Upper lobe of left lung (tissue), 6 donors: ENCODE data around the gene GNPTAB. TPM values are rescaled to one million over a fixed set of nuclear protein-coding genes. Genes with fewer than 3 reads are reported as not detected.

ENCODE experiments used
- ATAC-seq, 2 donors: fragments of 200-7000 bp; cut with Tn5 transposase; one replicate each; pipeline ENCODE4 v1.9.1; 2022; ENCODE audit warnings: mild to moderate bottlenecking in 2 of 2, moderate library complexity in 2 of 2; ENCODE audit not compliant: low FRiP score in 2 of 2
- DNase-seq, 2 donors: peaks; one replicate each; pipeline ENCODE4 v3.0.0-alpha.2; 2019 to 2020
- H3K27ac ChIP-seq, 4 donors: fragments of 200-600 bp; sonication (generic); one replicate each; pipeline ENCODE4 v1.5.1; 2016 to 2019
- H3K27me3 ChIP-seq, 4 donors: fragments of 200-600 bp; sonication (generic); one replicate each; pipeline ENCODE4 v1.5.1; 2017 to 2019
- H3K36me3 ChIP-seq, 4 donors: fragments of 200-600 bp; sonication (generic); one replicate each; pipeline ENCODE4 v1.5.1; 2016 to 2019
- H3K4me1 ChIP-seq, 4 donors: fragments of 200-600 bp; sonication (generic); one replicate each; pipeline ENCODE4 v1.5.1; 2018 to 2019
- H3K4me3 ChIP-seq, 4 donors: fragments of 200-600 bp; sonication (generic); one replicate each; pipeline ENCODE4 v1.5.1; 2017 to 2019; ENCODE audit warnings: mild to moderate bottlenecking in 2 of 4, moderate library complexity in 1 of 4
- H3K9me3 ChIP-seq, 4 donors: fragments of 200-600 bp; sonication (generic); one replicate each; pipeline ENCODE4 v1.5.1; 2018 to 2019
- EP300 ChIP-seq, 4 donors: sonication (generic); formaldehyde crosslinking; IDR thresholded peaks; one replicate each; pipeline ENCODE4 v1.5.1; 2017; ENCODE audit warnings: antibody characterized with exemption in 4 of 4, control low read depth in 2 of 4
- POLR2A ChIP-seq, 4 donors: fragments of 450-650 bp; IDR thresholded peaks; one replicate each; pipeline ENCODE4 v1.5.1; 2016 to 2017; ENCODE audit warnings: antibody characterized with exemption in 4 of 4, mild to moderate bottlenecking in 2 of 4
- POLR2AphosphoS5 ChIP-seq, 2 donors: sonication (generic); formaldehyde crosslinking; IDR thresholded peaks; one replicate each; pipeline ENCODE4 v1.5.1; 2017; ENCODE audit warnings: antibody characterized with exemption in 2 of 2
- WGBS, 2 donors: methylation state at CpG; one replicate each; pipeline ENCODE4 v1.1.5; 2017 to 2018; 5-methylcytosine and 5-hydroxymethylcytosine counted together
- total RNA-seq, 6 donors: library from RNA; depleted of rRNA in 4 of 6; stranded (reverse); fragments of >200 nt in 4 of 6; gene quantifications; one replicate each; pipeline versions ENCODE4 v1.1.0 to v1.2.1, GENCODE V29; 2016 to 2021
- TF ChIP-seq, protein P1 (sequence below), 6 experiments: fragments of 450-650 bp in 4 of 6; fragments of 200-600 bp in 2 of 6; sonication (generic) in 2 of 6; IDR thresholded peaks; one replicate each; pipeline ENCODE4 v1.5.1; 2016 to 2019; ENCODE audit warnings: antibody characterized with exemption in 6 of 6
- donor health status: DM: no; HTN: no; CAD: no; lungs with moderate emphysema.
- donor health status: DM: no; HTN: yes; CAD: no; lungs with severe emphysema.

Gene GNPTAB
- total RNA-seq, 6 donors from 2014 or later: 45.8 to 73.3 (median 57.5) TPM

DNA sequence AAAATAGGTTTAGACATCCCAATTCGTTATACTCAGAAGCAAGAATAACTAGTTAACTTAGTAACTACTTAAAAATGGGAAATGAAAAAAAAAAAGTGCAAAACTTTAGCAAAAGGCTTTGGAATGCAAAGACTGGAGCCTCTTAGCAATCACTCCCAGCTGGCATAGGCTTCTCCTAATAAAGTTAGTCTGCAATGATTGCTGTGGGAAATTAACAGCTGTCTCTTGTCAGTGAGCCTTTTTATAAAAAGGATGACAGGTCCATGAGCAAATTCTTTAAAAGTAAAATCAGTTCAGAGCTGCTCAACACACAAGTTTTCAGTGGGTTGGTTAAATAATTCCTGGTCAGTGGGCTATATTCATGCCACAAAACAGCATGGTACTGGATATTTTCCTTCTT is 84.1 kb downstream of the GNPTAB start:
- 79 to 86% methylated on average over 1 of the region's 1 CpG for WGBS, 2 donors
- TF ChIP-seq, protein P1, sequence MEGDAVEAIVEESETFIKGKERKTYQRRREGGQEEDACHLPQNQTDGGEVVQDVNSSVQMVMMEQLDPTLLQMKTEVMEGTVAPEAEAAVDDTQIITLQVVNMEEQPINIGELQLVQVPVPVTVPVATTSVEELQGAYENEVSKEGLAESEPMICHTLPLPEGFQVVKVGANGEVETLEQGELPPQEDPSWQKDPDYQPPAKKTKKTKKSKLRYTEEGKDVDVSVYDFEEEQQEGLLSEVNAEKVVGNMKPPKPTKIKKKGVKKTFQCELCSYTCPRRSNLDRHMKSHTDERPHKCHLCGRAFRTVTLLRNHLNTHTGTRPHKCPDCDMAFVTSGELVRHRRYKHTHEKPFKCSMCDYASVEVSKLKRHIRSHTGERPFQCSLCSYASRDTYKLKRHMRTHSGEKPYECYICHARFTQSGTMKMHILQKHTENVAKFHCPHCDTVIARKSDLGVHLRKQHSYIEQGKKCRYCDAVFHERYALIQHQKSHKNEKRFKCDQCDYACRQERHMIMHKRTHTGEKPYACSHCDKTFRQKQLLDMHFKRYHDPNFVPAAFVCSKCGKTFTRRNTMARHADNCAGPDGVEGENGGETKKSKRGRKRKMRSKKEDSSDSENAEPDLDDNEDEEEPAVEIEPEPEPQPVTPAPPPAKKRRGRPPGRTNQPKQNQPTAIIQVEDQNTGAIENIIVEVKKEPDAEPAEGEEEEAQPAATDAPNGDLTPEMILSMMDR (IDR thresholded peaks at IDR 0.05): no peak
- TF ChIP-seq POLR2A (IDR thresholded peaks at IDR 0.05) (no peak), POLR2AphosphoS5 (IDR thresholded peaks at IDR 0.05) (no peak), EP300 (IDR thresholded peaks at IDR 0.05) (no peak)
- Histone ChIP-seq H3K4me3 (no peak overlapping the region), H3K9me3 (no peaks in the 10 kb centered on the region), H3K4me1 (no peaks in the 10 kb centered on the region), H3K27ac (no peak overlapping the region), H3K36me3 (peaks cover 11 to 89% (median 46%) of the 10 kb centered on the region in 4 donors), H3K27me3 (no peaks in the 10 kb centered on the region)
- ATAC-seq (no peak), DNase-seq (no peak)

DNA sequence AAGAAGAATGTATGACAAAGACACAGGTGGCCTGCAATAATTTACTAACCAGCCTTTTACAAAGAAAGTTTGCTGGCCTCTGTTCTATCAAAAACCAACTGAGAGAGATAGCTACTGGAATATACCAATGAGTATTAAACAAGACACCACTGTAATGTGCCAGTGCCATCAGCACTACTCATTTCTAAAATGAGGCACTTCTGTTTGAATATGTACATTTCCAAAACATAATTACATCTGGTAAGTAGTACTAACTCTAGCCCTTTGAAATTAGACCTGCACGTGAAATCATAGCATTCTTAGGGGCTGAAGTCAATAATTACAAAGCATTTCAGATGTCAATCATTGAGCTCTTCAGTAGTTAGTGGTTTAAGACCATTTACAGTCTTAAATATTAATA is 84.6 kb downstream of the GNPTAB start:
- no peak for ATAC-seq
- no peak for DNase-seq
- no peaks in the 10 kb centered on the region for H3K27me3 ChIP-seq
- no peaks in the 10 kb centered on the region for H3K4me1 ChIP-seq
- no peak overlapping the region for H3K27ac ChIP-seq
- peaks cover 8 to 86% (median 44%) of the 10 kb centered on the region in 4 donors for H3K36me3 ChIP-seq
- no peak overlapping the region for H3K4me3 ChIP-seq
- TF ChIP-seq EP300 (IDR thresholded peaks at IDR 0.05) (no peak), POLR2A (IDR thresholded peaks at IDR 0.05) (no peak), POLR2AphosphoS5 (IDR thresholded peaks at IDR 0.05) (no peak)
- TF ChIP-seq, protein P1 (IDR thresholded peaks at IDR 0.05): no peak
- 85 to 88% methylated on average over 1 of the region's 1 CpG for WGBS, 2 donors
- H3K9me3 ChIP-seq: no peaks in the 10 kb centered on the region

DNA sequence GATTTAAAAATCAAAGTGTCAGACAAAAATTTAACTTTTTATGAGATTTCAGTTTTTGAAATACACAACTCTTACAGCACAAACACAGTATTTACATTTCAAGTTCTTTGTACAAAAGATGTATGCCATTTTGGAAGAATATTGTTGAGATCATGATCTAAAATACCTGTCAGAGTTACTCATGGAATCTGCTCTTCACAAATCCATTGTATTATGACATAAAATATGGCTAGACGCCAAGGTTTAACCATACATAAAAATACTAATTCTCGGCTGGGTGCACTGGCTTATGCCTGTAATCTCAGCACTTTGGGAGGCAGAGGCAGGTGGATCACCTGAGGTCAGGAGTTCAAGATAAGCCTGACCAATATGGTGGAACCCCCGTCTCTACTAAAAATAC is 85.3 kb downstream of the GNPTAB start:
- H3K27me3 ChIP-seq: no peaks in the 10 kb centered on the region
- WGBS, 2 donors: 91 to 95% methylated on average over 3 of the region's 3 CpGs
- ATAC-seq (no peak), DNase-seq (no peak)
- no peak overlapping the region for H3K4me3 ChIP-seq
- peaks cover 8 to 78% (median 43%) of the 10 kb centered on the region in 4 donors for H3K36me3 ChIP-seq
- H3K27ac ChIP-seq: no peak overlapping the region
- no peaks in the 10 kb centered on the region for H3K9me3 ChIP-seq
- no peaks in the 10 kb centered on the region for H3K4me1 ChIP-seq
- TF ChIP-seq POLR2AphosphoS5 (IDR thresholded peaks at IDR 0.05) (no peak), EP300 (IDR thresholded peaks at IDR 0.05) (no peak), POLR2A (IDR thresholded peaks at IDR 0.05) (no peak)
- TF ChIP-seq, protein P1 (IDR thresholded peaks at IDR 0.05): no peak

DNA sequence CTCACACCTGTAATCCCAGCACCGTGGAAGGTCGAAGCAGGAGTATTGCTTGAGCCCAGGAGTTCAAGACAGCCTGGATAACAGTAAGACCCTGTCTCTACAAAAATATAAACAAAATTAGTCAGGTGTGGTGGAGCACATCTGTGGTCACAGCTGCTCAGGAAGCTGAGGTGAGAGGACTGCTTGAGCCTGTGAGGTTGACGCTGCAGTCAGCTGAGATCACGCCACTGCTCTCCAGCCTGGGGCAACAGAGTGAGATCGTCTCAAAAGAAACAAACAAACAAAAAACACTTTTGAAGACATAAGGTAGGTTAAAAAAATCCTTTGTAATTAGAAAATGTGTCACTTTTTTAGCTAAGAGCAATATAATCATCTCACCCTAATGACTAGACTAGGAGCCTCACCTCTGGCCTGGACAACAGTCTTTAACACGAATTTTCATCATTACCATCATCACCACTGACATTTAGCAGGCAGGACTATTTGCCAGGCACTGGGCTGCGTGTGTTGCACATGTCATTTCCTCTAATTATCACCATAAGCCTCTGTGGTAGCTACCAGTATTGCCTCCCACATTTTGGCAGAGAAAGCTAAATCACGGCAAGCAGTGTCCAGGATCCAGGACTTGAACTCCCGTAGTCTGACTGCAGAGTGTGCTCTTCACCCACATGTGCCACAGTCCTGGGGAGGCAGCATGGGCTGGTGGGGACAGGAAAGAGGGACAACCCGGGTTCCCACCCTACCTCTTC is 86.9 kb downstream of the GNPTAB start:
- no peak for DNase-seq
- H3K9me3 ChIP-seq: no peaks in the 10 kb centered on the region
- peak in 1 of 2 donors; percentile 31 for ATAC-seq
- H3K4me3 ChIP-seq: no peak overlapping the region
- no peaks in the 10 kb centered on the region for H3K4me1 ChIP-seq
- no peaks in the 10 kb centered on the region for H3K27me3 ChIP-seq
- no peak for TF ChIP-seq EP300 (IDR thresholded peaks at IDR 0.05)
- TF ChIP-seq POLR2AphosphoS5 (IDR thresholded peaks at IDR 0.05): no peak
- TF ChIP-seq POLR2A (IDR thresholded peaks at IDR 0.05): no peak
- TF ChIP-seq, protein P1 (IDR thresholded peaks at IDR 0.05): no peak
- peak overlapping the region in 1 of 4 donors; percentile 6 for H3K27ac ChIP-seq
- WGBS, 2 donors: 79 to 85% methylated on average over 10 of the region's 10 CpGs
- peaks cover 8 to 72% (median 39%) of the 10 kb centered on the region in 4 donors for H3K36me3 ChIP-seq

DNA sequence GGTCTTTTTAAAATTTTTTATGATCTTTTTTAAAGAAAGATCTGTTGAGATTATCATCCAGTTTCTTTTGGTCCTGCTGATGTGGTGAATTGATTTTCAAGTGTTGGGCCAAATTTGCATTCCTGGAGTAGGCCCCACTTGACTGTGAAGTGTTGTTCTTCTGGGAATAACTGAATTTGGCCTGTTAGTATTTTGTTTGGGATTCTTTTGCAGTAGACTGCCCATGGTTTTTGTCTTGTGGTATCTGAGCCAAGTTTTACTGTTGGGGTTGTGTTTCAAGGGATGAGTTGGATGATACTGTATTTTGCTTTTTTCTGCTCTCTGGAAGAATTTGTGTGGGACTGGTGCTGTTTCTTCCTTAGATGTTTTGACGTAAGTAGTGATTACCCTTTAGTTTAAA is 87.5 kb downstream of the GNPTAB start:
- Histone ChIP-seq H3K4me3 (no peak overlapping the region), H3K27me3 (no peaks in the 10 kb centered on the region), H3K27ac (no peak overlapping the region), H3K9me3 (no peaks in the 10 kb centered on the region), H3K36me3 (peaks cover 4 to 72% (median 40%) of the 10 kb centered on the region in 4 donors), H3K4me1 (no peaks in the 10 kb centered on the region)
- WGBS, 2 donors: 88 to 91% methylated on average over 1 of the region's 1 CpG
- DNase-seq: no peak
- TF ChIP-seq POLR2AphosphoS5 (IDR thresholded peaks at IDR 0.05) (no peak), EP300 (IDR thresholded peaks at IDR 0.05) (no peak)
- no peak for ATAC-seq
